Heart left ventricle (tissue), 13 donors: Measurements from ENCODE around the gene RFC5.

Source experiments
- CTCF ChIP-seq, 12 donors: fragments of 200-600 bp; sonication (generic) in 4 of 12; IDR thresholded peaks; one replicate each; pipeline versions ENCODE4 v1.5.0 to v1.8.0; 2018 to 2022; ENCODE audit warnings: antibody characterized with exemption in 12 of 12, mild to moderate bottlenecking in 5 of 12
- POLR2A ChIP-seq, 2 donors: fragments of 450-650 bp; IDR thresholded peaks; one replicate each; pipeline ENCODE4 v1.6.1; 2017; ENCODE audit warnings: antibody characterized with exemption in 2 of 2, mild to moderate bottlenecking in 2 of 2, moderate library complexity in 2 of 2
- donor health status: ischemic (EF 13 %, LVEDD 7.1; RV severe dilation, severe dysfunction).
- donor health status: DM: no; HTN: yes; CAD: no.
- donor health status: DM: no; HTN: no; CAD: no.
- donor health status: ischemic (EF 25% LVEDD 6.9; RV normal size, moderate dysfunction).
- donor health status: ischemic (EF 25% LVEDD 5.7; RV mildly dilated, moderate dysfunction).
- donor health status: ischemic (EF 35%, LVEDD 5.7; RV mildly dilated, moderate dysfunction).
- donor health status: nonischemic (EF 11% LVEDD 7.7; RV severe dilation, severe dysfunction).
- donor health status: DM: yes; HTN: yes; CAD: no.
- donor health status: PGD.
- donor health status: ischemic (EF 29% LVEDD 5.4; RV normal size, mild dysfunction).
- donor health status: nonischemic (EF 23%, LVEDD 6.1; RV moderate dilation, normal function).

GRCh38 chr12:117968151-117968789 lies 48.2 kb upstream of the RFC5 start:
- TF ChIP-seq CTCF (IDR thresholded peaks at IDR 0.05) (no peak), POLR2A (IDR thresholded peaks at IDR 0.05) (no peak)
